Ovary (tissue), 9 donors: ENCODE data around the gene BEAN1. TPM values are rescaled to one million over a fixed set of nuclear protein-coding genes. Genes with fewer than 3 reads are reported as not detected.
"Not testable (repeated sequence)": the region's sequence is repeated elsewhere in the genome, so short reads cannot be mapped to it uniquely, and the experiment has no call there.

Experiments
- DNase-seq, 5 donors: peaks; one replicate each; pipeline ENCODE4 v3.0.0-alpha.2; 2019 to 2020
- H3K27ac ChIP-seq, 2 donors: fragments of 200-600 bp; one replicate each; pipeline versions ENCODE4 v1.5.1 to v1.8.0; 2019 to 2022
- H3K27me3 ChIP-seq: fragments of 200-600 bp; one replicate; pipeline ENCODE4 v1.8.0; 2022
- H3K36me3 ChIP-seq: fragments of 200-600 bp; sonication (generic); one replicate; pipeline ENCODE4 v1.5.1; 2019
- H3K4me1 ChIP-seq: one replicate; pipeline ENCODE4 v1.8.1; 2013; ENCODE audit warnings: mild to moderate bottlenecking, moderate library complexity; ENCODE audit not compliant: insufficient read depth
- H3K4me3 ChIP-seq: fragments of 200-600 bp; sonication (generic); one replicate; pipeline ENCODE4 v1.5.1; 2017
- H3K9me3 ChIP-seq, 2 donors: fragments of 200-600 bp in 1 of 2; sonication (generic) in 1 of 2; one replicate each; pipeline versions ENCODE4 v1.5.1 to v1.8.1; 2013 to 2019; ENCODE audit warnings: mild to moderate bottlenecking in 1 of 2, moderate library complexity in 1 of 2
- CTCF ChIP-seq, 3 donors: fragments of 450-650 bp in 2 of 3; fragments of 200-600 bp in 1 of 3; IDR thresholded peaks; one replicate each; pipeline versions ENCODE4 v1.5.1 to v1.8.0; 2016 to 2022; ENCODE audit warnings: antibody characterized with exemption in 3 of 3, mild to moderate bottlenecking in 1 of 3
- EP300 ChIP-seq: sonication (generic); formaldehyde crosslinking; IDR thresholded peaks from one replicate; pipeline ENCODE4 v1.6.1; 2017; ENCODE audit warnings: antibody characterized with exemption
- POLR2A ChIP-seq: fragments of 450-650 bp; IDR thresholded peaks from one replicate; pipeline ENCODE4 v1.6.1; 2017; ENCODE audit warnings: antibody characterized with exemption, mild to moderate bottlenecking, moderate library complexity
- WGBS, 3 donors: extraction: QIAGEN DNeasy Blood & Tissue Kit in 1 of 3; methylation state at CpG; one replicate each; pipeline versions ENCODE4 v1.1.5 to v1.1.7; 2013 to 2017; 5-methylcytosine and 5-hydroxymethylcytosine counted together
- intact Hi-C, 4 donors: fragments of 100-400 bp; cut with DNase I; formaldehyde crosslinking; loops; one replicate each; pipeline versions ENCODE4 v1.11.0 to v1.15.1; 2022 to 2023
- polyA plus RNA-seq, 2 donors: library from polyadenylated mRNA; stranded (reverse); fragments of 200-250 nt in 1 of 2; fragments of 350-450 nt in 1 of 2; fragmentation: Illumina TruSeq in 1 of 2; extraction: RNeasy Lipid Tissue Mini Kit (QIAGEN cat#74804) in 1 of 2; gene quantifications; one replicate each; pipeline ENCODE4 v1.2.3, GENCODE V29; 2013 to 2014
- total RNA-seq, 7 donors: library from RNA; depleted of rRNA in 2 of 7; stranded (reverse); fragments of >200 nt in 2 of 7; fragmentation: NEBNext Ultra II Directional in 3 of 7; extraction: Animal tissue kit (Norgen Biotek cat#: 25700) in 3 of 7; gene quantifications; one replicate each; pipeline versions ENCODE4 v1.1.0 to v1.2.4, GENCODE V29; 2016 to 2023
- donor health status: DM: no; HTN: no; CAD: no; lungs with moderate emphysema.
- donor health status: DM: no; HTN: no; CAD: no.
- donor health status: Bipolar disorder and iron deficiency.
- donor health status: DM: yes; HTN: yes; CAD: no.
- donor health status: DM: no; HTN: no; CAD: no.
- donor health status: DM: yes; HTN: yes; CAD: no.

Gene BEAN1
- total and polyA plus RNA-seq, 9 donors: 0.15 to 2.2 (median 0.61) TPM; not detected in 1

- H3K9me3 ChIP-seq: no peaks in the 10 kb centered on the region
- no peaks in the 10 kb centered on the region for H3K27me3 ChIP-seq
- no peak overlapping the region for H3K27ac ChIP-seq
- H3K4me3 ChIP-seq: no peak overlapping the region
- peaks cover 36% of the 10 kb centered on the region for H3K4me1 ChIP-seq
- 82 to 86% (median 85%) methylated on average over 8 of the region's 8 CpGs for WGBS, 3 donors
- no peak for TF ChIP-seq EP300
- TF ChIP-seq CTCF (IDR thresholded peaks at IDR 0.05): no peak
- TF ChIP-seq POLR2A: no peak
- no peaks in the 10 kb centered on the region for H3K36me3 ChIP-seq
- DNase-seq: peak in 1 of 5 donors; percentile 23
- intact Hi-C loops: no loop called here
Observed at GRCh38 chr16:66513111-66513723, 86.1 kb downstream of the BEAN1 start.

- H3K27ac ChIP-seq, H3K4me3 ChIP-seq, intact Hi-C loops, H3K9me3 ChIP-seq, H3K27me3 ChIP-seq, H3K36me3 ChIP-seq: not testable (repeated sequence)
- peaks cover 36% of the 10 kb centered on the region for H3K4me1 ChIP-seq
- peak in 1 of 5 donors; percentile 30 for DNase-seq
- WGBS, 3 donors: 92 to 97% (median 95%) methylated on average over 10 to 11 of the region's 17 CpGs
Observed at GRCh38 chr16:66514391-66514790, 87.3 kb downstream of the BEAN1 start.

- WGBS, 3 donors: 94 to 96% (median 96%) methylated on average over 9 to 10 of the region's 10 CpGs
- H3K27ac ChIP-seq: peak overlapping the region; percentile 56 to 57
- peak in 1 of 5 donors; percentile 29 for DNase-seq
- not testable (repeated sequence) for H3K36me3 ChIP-seq, H3K4me3 ChIP-seq, H3K9me3 ChIP-seq, H3K27me3 ChIP-seq
- peaks cover 34% of the 10 kb centered on the region for H3K4me1 ChIP-seq
- intact Hi-C loops: loop anchor here in 3 of 4 donors (5.0 kb wide), 1 partner anchor 37 kb away; the partner anchor contains the start of genes CKLF (in 3 of the 3) and TK2 (in 3 of the 3)
Observed at GRCh38 chr16:66514980-66515595, 88.0 kb downstream of the BEAN1 start.

- H3K4me1 ChIP-seq: peaks cover 27% of the 10 kb centered on the region
- TF ChIP-seq EP300 (no peak), CTCF (IDR thresholded peaks at IDR 0.05) (peak in 1 of 3 donors; percentile 10)
- peak overlapping the region; percentile 56 to 57 for H3K27ac ChIP-seq
- DNase-seq: peak in 2 of 5 donors; percentile 53 to 56
- H3K27me3 ChIP-seq: no peaks in the 10 kb centered on the region
- intact Hi-C loops: loop anchor here in 3 of 4 donors (5.0 kb wide), 1 partner anchor 36 kb away; the partner anchor contains the start of genes CKLF (in 3 of the 3) and TK2 (in 3 of the 3)
- H3K4me3 ChIP-seq: no peak overlapping the region
- 57% methylated on average over 12 of the region's 12 CpGs for WGBS, 3 donors
- no peaks in the 10 kb centered on the region for H3K9me3 ChIP-seq
- H3K36me3 ChIP-seq: no peaks in the 10 kb centered on the region
Observed at GRCh38 chr16:66515596-66516508, 88.8 kb downstream of the BEAN1 start.

- Histone ChIP-seq H3K4me3 (no peak overlapping the region), H3K4me1 (peaks cover 23% of the 10 kb centered on the region)
- intact Hi-C loops: loop anchor here in 3 of 4 donors (5.0 kb wide), 1 partner anchor 36 kb away; the partner anchor contains the start of genes CKLF (in 3 of the 3) and TK2 (in 3 of the 3)
Observed at GRCh38 chr16:66516509-66516807, 89.4 kb downstream of the BEAN1 start.

More at GRCh38 chr16:66516509-66516807, 89.4 kb downstream of the BEAN1 start:
- H3K27ac ChIP-seq: peak overlapping the region in 1 of 2 donors; percentile 56
- H3K27me3 ChIP-seq: no peaks in the 10 kb centered on the region
- TF ChIP-seq EP300 (no peak), POLR2A (no peak), CTCF (IDR thresholded peaks at IDR 0.05) (no peak)
- no peaks in the 10 kb centered on the region for H3K36me3 ChIP-seq
- 5 to 13% (median 12%) methylated on average over 8 of the region's 8 CpGs for WGBS, 3 donors
- no peak for DNase-seq
- no peaks in the 10 kb centered on the region for H3K9me3 ChIP-seq
